ENCODE results near the gene COX19. TPM values are rescaled to one million over a fixed set of nuclear protein-coding genes. Genes with fewer than 3 reads are reported as not detected.
"Not testable (repeated sequence)": the region's sequence is repeated elsewhere in the genome, so short reads cannot be mapped to it uniquely, and the experiment has no call there.

Gene COX19
- total RNA-seq, 1 experiment from 2014 or later: 14.0 TPM

GRCh38 chr7:960972-961371 lies 14.4 kb downstream of the COX19 start:
- H4K20me1 ChIP-seq (ENCODE audit: insufficient read depth); H3K4me1 ChIP-seq (ENCODE audit: control insufficient read depth in 1 of 2, insufficient read depth in 2 of 2, low read length in 2 of 2); H3K36me3 ChIP-seq (ENCODE audit: control insufficient read depth in 1 of 2, insufficient read depth in 2 of 2, low read length in 2 of 2); H3K4me3 ChIP-seq (replicated peaks in 1 of 2; ENCODE audit: low read depth in 1 of 2, low read length in 2 of 2); H3K9me2 ChIP-seq (ENCODE audit: insufficient read depth); POLR2A ChIA-PET; BruUV-seq (replicated peaks); ATAC-seq; H3K9me3 ChIP-seq (ENCODE audit: control insufficient read depth in 1 of 2, insufficient read depth in 1 of 2, low read depth in 1 of 2, low read length in 2 of 2); H3K79me2 ChIP-seq (ENCODE audit: insufficient read depth, low read length); CTCF ChIA-PET; RAD21 ChIA-PET (ENCODE audit: low non-redundant PET in 1 of 2, low total read pairs in 2 of 2, uncharacterized antibody in 2 of 2, unreplicated experiment in 2 of 2); H2AFZ ChIP-seq (ENCODE audit: low read depth, low read length, poor library complexity, severe bottlenecking); H3K9ac ChIP-seq (ENCODE audit: low read length); DNase-seq (ENCODE audit: low read depth, low spot score); H3K27ac ChIP-seq (ENCODE audit: low read depth, low read length); H3K27me3 ChIP-seq (ENCODE audit: insufficient read depth, low read length); intact Hi-C loops (cut with micrococcal nuclease); H3K4me2 ChIP-seq (ENCODE audit: low read length): not testable (repeated sequence)

- no peaks in the 10 kb centered on the region for H3K27me3 ChIP-seq (ENCODE audit: insufficient read depth, low read length)
- H3K4me3 ChIP-seq (replicated peaks in 1 of 2; ENCODE audit: low read depth in 1 of 2, low read length in 2 of 2): no peak overlapping the region
Observed at GRCh38 chr7:960269-960871, 15.0 kb downstream of the COX19 start.

More at GRCh38 chr7:960269-960871, 15.0 kb downstream of the COX19 start:
- no peak overlapping the region for H3K27ac ChIP-seq (ENCODE audit: low read depth, low read length)
- no peaks in the 10 kb centered on the region for H3K9me3 ChIP-seq (ENCODE audit: control insufficient read depth in 1 of 2, insufficient read depth in 1 of 2, low read depth in 1 of 2, low read length in 2 of 2)
- RAD21 ChIA-PET (ENCODE audit: low non-redundant PET in 1 of 2, low total read pairs in 2 of 2, uncharacterized antibody in 2 of 2, unreplicated experiment in 2 of 2): no interaction called here
- TF ChIP-seq ELF1 (IDR thresholded peaks at IDR 0.05; ENCODE audit: borderline replicate concordance, low read depth): no peak
- TF ChIP-seq RAD21 (IDR thresholded peaks at IDR 0.05; ENCODE audit: low read depth): no peak
- no peak for TF ChIP-seq EZH2 (IDR thresholded peaks at IDR 0.05)
- TF ChIP-seq, protein P1, sequence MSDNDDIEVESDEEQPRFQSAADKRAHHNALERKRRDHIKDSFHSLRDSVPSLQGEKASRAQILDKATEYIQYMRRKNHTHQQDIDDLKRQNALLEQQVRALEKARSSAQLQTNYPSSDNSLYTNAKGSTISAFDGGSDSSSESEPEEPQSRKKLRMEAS (IDR thresholded peaks at IDR 0.05): no peak
- no peak for TF ChIP-seq POLR2AphosphoS5 (IDR thresholded peaks at IDR 0.05; ENCODE audit: low read depth, low read length)
- TF ChIP-seq POLR2A (IDR thresholded peaks at IDR 0.05; ENCODE audit: borderline replicate concordance, extremely low read depth, insufficient read depth, insufficient read length): no peak
- no peak for TF ChIP-seq SRF (IDR thresholded peaks at IDR 0.05; ENCODE audit: low read depth)
- TF ChIP-seq YY1 (IDR thresholded peaks at IDR 0.05; ENCODE audit: extremely low read depth, insufficient replicate concordance, low read depth, low read length): no peak
- TF ChIP-seq CTCF (IDR thresholded peaks at IDR 0.05 in 2 of 3, conservative IDR thresholded peaks at IDR 0.05 in 1 of 3; ENCODE audit: borderline replicate concordance in 1 of 3, insufficient read depth in 1 of 3, low read depth in 2 of 3, low read length in 2 of 3): no peak
- TF ChIP-seq, protein P2, sequence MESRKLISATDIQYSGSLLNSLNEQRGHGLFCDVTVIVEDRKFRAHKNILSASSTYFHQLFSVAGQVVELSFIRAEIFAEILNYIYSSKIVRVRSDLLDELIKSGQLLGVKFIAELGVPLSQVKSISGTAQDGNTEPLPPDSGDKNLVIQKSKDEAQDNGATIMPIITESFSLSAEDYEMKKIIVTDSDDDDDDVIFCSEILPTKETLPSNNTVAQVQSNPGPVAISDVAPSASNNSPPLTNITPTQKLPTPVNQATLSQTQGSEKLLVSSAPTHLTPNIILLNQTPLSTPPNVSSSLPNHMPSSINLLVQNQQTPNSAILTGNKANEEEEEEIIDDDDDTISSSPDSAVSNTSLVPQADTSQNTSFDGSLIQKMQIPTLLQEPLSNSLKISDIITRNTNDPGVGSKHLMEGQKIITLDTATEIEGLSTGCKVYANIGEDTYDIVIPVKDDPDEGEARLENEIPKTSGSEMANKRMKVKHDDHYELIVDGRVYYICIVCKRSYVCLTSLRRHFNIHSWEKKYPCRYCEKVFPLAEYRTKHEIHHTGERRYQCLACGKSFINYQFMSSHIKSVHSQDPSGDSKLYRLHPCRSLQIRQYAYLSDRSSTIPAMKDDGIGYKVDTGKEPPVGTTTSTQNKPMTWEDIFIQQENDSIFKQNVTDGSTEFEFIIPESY (IDR thresholded peaks at IDR 0.05; ENCODE audit: extremely low read depth, insufficient replicate concordance, low read length): no peak
- no peak for TF ChIP-seq ZNF274 (IDR thresholded peaks at IDR 0.05; ENCODE audit: low read depth, low read length)
- TF ChIP-seq ZFX (IDR thresholded peaks at IDR 0.05): no peak
- TF ChIP-seq ATF3 (IDR thresholded peaks at IDR 0.05): no peak
- intact Hi-C loops (cut with micrococcal nuclease): no loop called here
- no peaks in the 10 kb centered on the region for H3K9me2 ChIP-seq (ENCODE audit: insufficient read depth)
- H2AFZ ChIP-seq (ENCODE audit: low read depth, low read length, poor library complexity, severe bottlenecking): no peak overlapping the region
- no peaks in the 10 kb centered on the region for H4K20me1 ChIP-seq (ENCODE audit: insufficient read depth)
- no peak overlapping the region for H3K9ac ChIP-seq (ENCODE audit: low read length)
- CTCF ChIA-PET: no interaction called here
- no peaks in the 10 kb centered on the region for H3K36me3 ChIP-seq (ENCODE audit: control insufficient read depth in 1 of 2, insufficient read depth in 2 of 2, low read length in 2 of 2)
- no peak overlapping the region for H3K4me2 ChIP-seq (ENCODE audit: low read length)
- H3K79me2 ChIP-seq (ENCODE audit: insufficient read depth, low read length): no peaks in the 10 kb centered on the region
- POLR2A ChIA-PET: no interaction called here
- no peaks in the 10 kb centered on the region for H3K4me1 ChIP-seq (ENCODE audit: control insufficient read depth in 1 of 2, insufficient read depth in 2 of 2, low read length in 2 of 2)
- BruUV-seq (replicated peaks): no TSS peak
- DNase-seq (ENCODE audit: low read depth, low spot score): no peak
- no peak for ATAC-seq

All from HCT116 (cell line).